ENCODE results near the gene PRKCH. TPM values are rescaled to one million over a fixed set of nuclear protein-coding genes. Genes with fewer than 3 reads are reported as not detected.

PRKCH gene
- total RNA-seq, 1 donor from 2014 or later: 0.30 TPM

GRCh38 chr14:61346221-61346620 is 24.8 kb downstream of the PRKCH start:
- Mint-ChIP-seq H3K4me1 (peaks cover 9% of the 10 kb centered on the region), H3K27ac (ENCODE audit: unreplicated experiment) (no peak overlapping the region), H3K27me3 (ENCODE audit: low read depth) (peaks cover 3% of the 10 kb centered on the region), H3K9me3 (no peaks in the 10 kb centered on the region), H3K36me3 (ENCODE audit: low read depth) (no peaks in the 10 kb centered on the region), H3K4me3 (no peak overlapping the region)
- TF ChIP-seq CTCF (conservative IDR thresholded peaks at IDR 0.05): no peak
- no peak for DNase-seq (ENCODE audit: low read depth, low spot score)

- peaks cover 2% of the 10 kb centered on the region for H3K27me3 Mint-ChIP-seq (ENCODE audit: low read depth)
- no peak for TF ChIP-seq CTCF (conservative IDR thresholded peaks at IDR 0.05)
- H3K36me3 Mint-ChIP-seq (ENCODE audit: low read depth): no peaks in the 10 kb centered on the region
- no peak overlapping the region for H3K27ac Mint-ChIP-seq (ENCODE audit: unreplicated experiment)
- peaks cover 9% of the 10 kb centered on the region for H3K4me1 Mint-ChIP-seq
- H3K9me3 Mint-ChIP-seq: no peaks in the 10 kb centered on the region
- H3K4me3 Mint-ChIP-seq: no peak overlapping the region
- no peak for DNase-seq (ENCODE audit: low read depth, low spot score)
Measured at GRCh38 chr14:61346793-61347192, 25.4 kb downstream of the PRKCH start.

- Mint-ChIP-seq H3K4me3 (no peak overlapping the region), H3K36me3 (ENCODE audit: low read depth) (no peaks in the 10 kb centered on the region), H3K27ac (ENCODE audit: unreplicated experiment) (no peak overlapping the region), H3K27me3 (ENCODE audit: low read depth) (no peaks in the 10 kb centered on the region), H3K4me1 (peaks cover 9% of the 10 kb centered on the region), H3K9me3 (no peaks in the 10 kb centered on the region)
- no peak for TF ChIP-seq CTCF (conservative IDR thresholded peaks at IDR 0.05)
- no peak for DNase-seq (ENCODE audit: low read depth, low spot score)
Measured at GRCh38 chr14:61347826-61348443, 26.6 kb downstream of the PRKCH start.

GRCh38 chr14:61350427-61351270 is 29.3 kb downstream of the PRKCH start:
- H3K27me3 Mint-ChIP-seq (ENCODE audit: low read depth): no peaks in the 10 kb centered on the region
- H3K4me3 Mint-ChIP-seq: no peak overlapping the region
- H3K4me1 Mint-ChIP-seq: peaks cover 2% of the 10 kb centered on the region
- no peak for TF ChIP-seq CTCF (conservative IDR thresholded peaks at IDR 0.05)
- H3K27ac Mint-ChIP-seq (ENCODE audit: unreplicated experiment): no peak overlapping the region
- no peaks in the 10 kb centered on the region for H3K9me3 Mint-ChIP-seq
- H3K36me3 Mint-ChIP-seq (ENCODE audit: low read depth): no peaks in the 10 kb centered on the region
- DNase-seq (ENCODE audit: low read depth, low spot score): no peak

- Mint-ChIP-seq H3K27me3 (ENCODE audit: low read depth) (no peaks in the 10 kb centered on the region), H3K27ac (ENCODE audit: unreplicated experiment) (no peak overlapping the region), H3K4me3 (no peak overlapping the region), H3K9me3 (no peaks in the 10 kb centered on the region), H3K36me3 (ENCODE audit: low read depth) (no peaks in the 10 kb centered on the region), H3K4me1 (peaks cover 8% of the 10 kb centered on the region)
- no peak for TF ChIP-seq CTCF (conservative IDR thresholded peaks at IDR 0.05)
- DNase-seq (ENCODE audit: low read depth, low spot score): no peak
Measured at GRCh38 chr14:61351477-61351876, 30.1 kb downstream of the PRKCH start.
